ENCODE results near the gene RNF214. TPM values are rescaled to one million over a fixed set of nuclear protein-coding genes. Genes with fewer than 3 reads are reported as not detected.

Gene RNF214
- total and polyA plus RNA-seq, 2 of the 4 experiments (the other 2 are of a cell fraction): 7.9 to 14.8 TPM

- ATAC-seq (ENCODE audit: low read depth): no peak
- dilution Hi-C loops (cut with HindIII; ENCODE audit: low sequenced_read_pairs, unreplicated experiment): no loop called here
These were observed 102.4 kb downstream of the RNF214 start for GRCh38 chr11:117334896-117335295.

More at GRCh38 chr11:117334896-117335295, 102.4 kb downstream of the RNF214 start:
- Histone ChIP-seq H2BK20ac (ENCODE audit: low read depth, low read length) (no peak overlapping the region), H2AFZ (replicated peaks; ENCODE audit: low read length, poor library complexity) (no peak overlapping the region), H3K9me3 (ENCODE audit: control insufficient read depth, insufficient read depth, low read length) (no peaks in the 10 kb centered on the region), H3K56ac (ENCODE audit: extremely low read depth, insufficient read depth, low read length) (no peak overlapping the region), H3K4me3 (ENCODE audit: insufficient read depth, low read depth, low read length) (no peak overlapping the region), H2BK120ac (ENCODE audit: low read depth, low read length) (no peak overlapping the region), H3K14ac (replicated peaks; ENCODE audit: low read depth, low read length) (no peak overlapping the region), H4K20me1 (ENCODE audit: insufficient read depth, low read length) (peaks cover 4% of the 10 kb centered on the region), H3K9ac (ENCODE audit: low read depth, low read length) (no peak overlapping the region), H3K9me1 (ENCODE audit: insufficient read depth, low read length) (peaks cover 3% of the 10 kb centered on the region; the same call in 1 of the 2 replicates), H4K5ac (ENCODE audit: low read depth, low read length) (no peak overlapping the region), H2AK5ac (ENCODE audit: low read depth, low read length) (no peak overlapping the region), H2BK15ac (ENCODE audit: low read depth, low read length) (no peak overlapping the region), H3K27me3 (ENCODE audit: control insufficient read depth, insufficient read depth, low read length) (no peaks in the 10 kb centered on the region), H4K8ac (ENCODE audit: low read depth in 2 of 2, low read length in 2 of 2) (no peak overlapping the region), H3K4me1 (ENCODE audit: control insufficient read depth, insufficient read depth, low read length) (no peaks in the 10 kb centered on the region; the same call in none of the 2 replicates), H2BK5ac (ENCODE audit: low read depth, low read length, poor library complexity, severe bottlenecking) (no peak overlapping the region), H4K91ac (ENCODE audit: insufficient read depth, low read depth, low read length) (no peak overlapping the region), H3K4me2 (ENCODE audit: low read depth, low read length) (no peak overlapping the region), H2AK9ac (replicated peaks; ENCODE audit: low read depth, low read length, poor library complexity) (no peak overlapping the region), H3K4ac (ENCODE audit: low read depth, low read length) (no peak overlapping the region), H3K79me1 (ENCODE audit: low read depth in 1 of 2, low read length in 2 of 2) (peaks cover 20 to 46% of the 10 kb centered on the region in 2 experiments), H3K36me3 (ENCODE audit: control insufficient read depth, insufficient read depth, low read length) (peaks cover 9% of the 10 kb centered on the region), H3K23ac (ENCODE audit: low read depth, low read length) (no peak overlapping the region), H3K18ac (ENCODE audit: low read depth, low read length) (no peak overlapping the region), H3K27ac (ENCODE audit: insufficient read depth, low read length) (no peak overlapping the region)
- in situ Hi-C loops (cut with MboI; ENCODE audit: low sequenced_read_pairs) (no loop called here), intact Hi-C loops (cut with micrococcal nuclease) (no loop called here)
- TF ChIP-seq MXI1 (IDR thresholded peaks at IDR 0.05; ENCODE audit: borderline replicate concordance, low read depth, low read length) (no peak), FOS (IDR thresholded peaks at IDR 0.05; ENCODE audit: low read depth, low read length) (no peak), MAZ (IDR thresholded peaks at IDR 0.05; ENCODE audit: borderline replicate concordance, low read depth, low read length) (no peak), CTCF (conservative IDR thresholded peaks at IDR 0.05; ENCODE audit: low read depth, low read length) (no peak), CHD1 (IDR thresholded peaks at IDR 0.05; ENCODE audit: low read depth, low read length) (no peak), BHLHE40 (IDR thresholded peaks at IDR 0.05; ENCODE audit: low read depth, low read length) (no peak), RAD21 (IDR thresholded peaks at IDR 0.05; ENCODE audit: low read length) (no peak), ELK1 (IDR thresholded peaks at IDR 0.05; ENCODE audit: borderline replicate concordance, low read depth, low read length) (no peak), NFE2L2 (IDR thresholded peaks at IDR 0.05; ENCODE audit: low read depth, low read length) (no peak), SMC3 (IDR thresholded peaks at IDR 0.05; ENCODE audit: low read depth, low read length) (no peak), CEBPB (IDR thresholded peaks at IDR 0.05; ENCODE audit: low read depth, low read length) (no peak), POLR2A (IDR thresholded peaks at IDR 0.05; ENCODE audit: low read depth, low read length) (no peak), MAFK (IDR thresholded peaks at IDR 0.05; ENCODE audit: low read depth, low read length) (no peak), RFX5 (IDR thresholded peaks at IDR 0.05; ENCODE audit: low read depth, low read length) (no peak), RCOR1 (IDR thresholded peaks at IDR 0.05; ENCODE audit: insufficient replicate concordance, low read length) (no peak), USF2 (IDR thresholded peaks at IDR 0.05; ENCODE audit: low read depth, low read length) (no peak)
- BruUV-seq (replicated peaks): no TSS peak
- POLR2A ChIA-PET (ENCODE audit: unreplicated experiment): no interaction called here
- no peak for DNase-seq
- WGBS, 2 experiments (ENCODE audit: extremely low coverage in 2 of 2, insufficient read length in 1 of 2): 100% methylated on average over 1 of the region's 6 CpGs; no CpG with 5 or more reads in 1 of the 2 experiments
- CTCF ChIA-PET: no interaction called here
